ENCODE results near the gene PRAMEF20.
"Not testable (repeated sequence)": the region's sequence is repeated elsewhere in the genome, so short reads cannot be mapped to it uniquely, and the experiment has no call there.

Gene PRAMEF20

GRCh38 chr1:13407811-13408210 lies 2.4 kb upstream of the PRAMEF20 start:
- Histone ChIP-seq H3K27ac (ENCODE audit: low read length) (no peak overlapping the region), H3K4me1 (ENCODE audit: control insufficient read depth, insufficient read depth, low read length) (no peaks in the 10 kb centered on the region), H3K9me3 (ENCODE audit: control insufficient read depth, insufficient read depth, low read length) (no peaks in the 10 kb centered on the region; the same call in 1 of the 2 replicates), H3K27me3 (ENCODE audit: control insufficient read depth, insufficient read depth, low read length) (no peaks in the 10 kb centered on the region), H3K36me3 (ENCODE audit: control insufficient read depth, insufficient read depth, low read length) (no peaks in the 10 kb centered on the region), H3K4me3 (ENCODE audit: low read length) (no peak overlapping the region)
- no CpG with 5 or more reads among the region's 4 CpGs for WGBS (ENCODE audit: insufficient coverage, insufficient read length)
- no peak for DNase-seq (ENCODE audit: low read depth, low spot score)

- H3K4me3 ChIP-seq (ENCODE audit: low read length) = no peak overlapping the region
- no peak overlapping the region for H3K27ac ChIP-seq (ENCODE audit: low read length)
- no peaks in the 10 kb centered on the region for H3K4me1 ChIP-seq (ENCODE audit: control insufficient read depth, insufficient read depth, low read length)
- no peaks in the 10 kb centered on the region for H3K27me3 ChIP-seq (ENCODE audit: control insufficient read depth, insufficient read depth, low read length)
- H3K9me3 ChIP-seq (ENCODE audit: control insufficient read depth, insufficient read depth, low read length) = peaks cover 6% of the 10 kb centered on the region
- no CpG with 5 or more reads among the region's 13 CpGs for WGBS (ENCODE audit: insufficient coverage, insufficient read length)
- no peaks in the 10 kb centered on the region for H3K36me3 ChIP-seq (ENCODE audit: control insufficient read depth, insufficient read depth, low read length)
- DNase-seq (ENCODE audit: low read depth, low spot score) = no peak
Observed at GRCh38 chr1:13430495-13430894, 20.2 kb downstream of the PRAMEF20 start.

- Histone ChIP-seq H3K27ac (ENCODE audit: low read length) (no peak overlapping the region), H3K4me3 (ENCODE audit: low read length) (no peak overlapping the region), H3K36me3 (ENCODE audit: control insufficient read depth, insufficient read depth, low read length) (no peaks in the 10 kb centered on the region), H3K9me3 (ENCODE audit: control insufficient read depth, insufficient read depth, low read length) (peaks cover 9% of the 10 kb centered on the region), H3K27me3 (ENCODE audit: control insufficient read depth, insufficient read depth, low read length) (no peaks in the 10 kb centered on the region), H3K4me1 (ENCODE audit: control insufficient read depth, insufficient read depth, low read length) (no peaks in the 10 kb centered on the region)
- no CpG with 5 or more reads among the region's 3 CpGs for WGBS (ENCODE audit: insufficient coverage, insufficient read length)
- DNase-seq (ENCODE audit: low read depth, low spot score) = no peak
Observed at GRCh38 chr1:13432251-13432650, 22.0 kb downstream of the PRAMEF20 start.

- not testable (repeated sequence) for H3K27ac ChIP-seq (ENCODE audit: low read length); DNase-seq (ENCODE audit: low read depth, low spot score); H3K36me3 ChIP-seq (ENCODE audit: control insufficient read depth, insufficient read depth, low read length); H3K4me1 ChIP-seq (ENCODE audit: control insufficient read depth, insufficient read depth, low read length); H3K27me3 ChIP-seq (ENCODE audit: control insufficient read depth, insufficient read depth, low read length); H3K4me3 ChIP-seq (ENCODE audit: low read length)
- H3K9me3 ChIP-seq (ENCODE audit: control insufficient read depth, insufficient read depth, low read length) = peaks cover 12% of the 10 kb centered on the region
- no CpG with 5 or more reads among the region's 32 CpGs for WGBS (ENCODE audit: insufficient coverage, insufficient read length)
Observed at GRCh38 chr1:13433694-13434358, 23.6 kb downstream of the PRAMEF20 start.

- no peaks in the 10 kb centered on the region for H3K27me3 ChIP-seq (ENCODE audit: control insufficient read depth, insufficient read depth, low read length)
- peaks cover 12% of the 10 kb centered on the region for H3K9me3 ChIP-seq (ENCODE audit: control insufficient read depth, insufficient read depth, low read length)
- WGBS (ENCODE audit: insufficient coverage, insufficient read length) = no CpG with 5 or more reads among the region's 3 CpGs
- DNase-seq (ENCODE audit: low read depth, low spot score) = no peak
- no peaks in the 10 kb centered on the region for H3K36me3 ChIP-seq (ENCODE audit: control insufficient read depth, insufficient read depth, low read length)
- H3K4me1 ChIP-seq (ENCODE audit: control insufficient read depth, insufficient read depth, low read length) = no peaks in the 10 kb centered on the region
- H3K27ac ChIP-seq (ENCODE audit: low read length) = no peak overlapping the region
- no peak overlapping the region for H3K4me3 ChIP-seq (ENCODE audit: low read length)
Observed at GRCh38 chr1:13435458-13435857, 25.2 kb downstream of the PRAMEF20 start.

GRCh38 chr1:13439104-13439783 lies 29.0 kb downstream of the PRAMEF20 start:
- no CpG with 5 or more reads among the region's 49 CpGs for WGBS (ENCODE audit: insufficient coverage, insufficient read length)

GRCh38 chr1:13443335-13443979 lies 33.2 kb downstream of the PRAMEF20 start:
- no peak for DNase-seq (ENCODE audit: low read depth, low spot score)
- no peaks in the 10 kb centered on the region for H3K4me1 ChIP-seq (ENCODE audit: control insufficient read depth, insufficient read depth, low read length)
- H3K27me3 ChIP-seq (ENCODE audit: control insufficient read depth, insufficient read depth, low read length) = no peaks in the 10 kb centered on the region
- no CpG with 5 or more reads among the region's 10 CpGs for WGBS (ENCODE audit: insufficient coverage, insufficient read length)
- no peaks in the 10 kb centered on the region; the same call in 1 of the 2 replicates for H3K9me3 ChIP-seq (ENCODE audit: control insufficient read depth, insufficient read depth, low read length)
- no peak overlapping the region for H3K4me3 ChIP-seq (ENCODE audit: low read length)
- H3K27ac ChIP-seq (ENCODE audit: low read length) = no peak overlapping the region
- H3K36me3 ChIP-seq (ENCODE audit: control insufficient read depth, insufficient read depth, low read length) = no peaks in the 10 kb centered on the region

More at GRCh38 chr1:13439104-13439783, 29.0 kb downstream of the PRAMEF20 start:
- not testable (repeated sequence) for DNase-seq (ENCODE audit: low read depth, low spot score); H3K9me3 ChIP-seq (ENCODE audit: control insufficient read depth, insufficient read depth, low read length); H3K27ac ChIP-seq (ENCODE audit: low read length); H3K4me1 ChIP-seq (ENCODE audit: control insufficient read depth, insufficient read depth, low read length); H3K36me3 ChIP-seq (ENCODE audit: control insufficient read depth, insufficient read depth, low read length); H3K27me3 ChIP-seq (ENCODE audit: control insufficient read depth, insufficient read depth, low read length); H3K4me3 ChIP-seq (ENCODE audit: low read length)

- no peak for DNase-seq (ENCODE audit: low read depth, low spot score)
- WGBS (ENCODE audit: insufficient coverage, insufficient read length) = no CpG with 5 or more reads among the region's 7 CpGs
- H3K9me3 ChIP-seq (ENCODE audit: control insufficient read depth, insufficient read depth, low read length) = no peaks in the 10 kb centered on the region; the same call in 1 of the 2 replicates
- H3K27me3 ChIP-seq (ENCODE audit: control insufficient read depth, insufficient read depth, low read length) = no peaks in the 10 kb centered on the region
- H3K27ac ChIP-seq (ENCODE audit: low read length) = no peak overlapping the region
- H3K4me3 ChIP-seq (ENCODE audit: low read length) = no peak overlapping the region
- no peaks in the 10 kb centered on the region for H3K4me1 ChIP-seq (ENCODE audit: control insufficient read depth, insufficient read depth, low read length)
- H3K36me3 ChIP-seq (ENCODE audit: control insufficient read depth, insufficient read depth, low read length) = no peaks in the 10 kb centered on the region
Observed at GRCh38 chr1:13450204-13450603, 40.0 kb downstream of the PRAMEF20 start.

GRCh38 chr1:13451399-13451965 lies 41.2 kb downstream of the PRAMEF20 start:
- Histone ChIP-seq H3K4me3 (ENCODE audit: low read length) (no peak overlapping the region), H3K9me3 (ENCODE audit: control insufficient read depth, insufficient read depth, low read length) (no peaks in the 10 kb centered on the region; the same call in 1 of the 2 replicates), H3K27ac (ENCODE audit: low read length) (no peak overlapping the region), H3K4me1 (ENCODE audit: control insufficient read depth, insufficient read depth, low read length) (no peaks in the 10 kb centered on the region), H3K36me3 (ENCODE audit: control insufficient read depth, insufficient read depth, low read length) (no peaks in the 10 kb centered on the region), H3K27me3 (ENCODE audit: control insufficient read depth, insufficient read depth, low read length) (no peaks in the 10 kb centered on the region)
- no peak for DNase-seq (ENCODE audit: low read depth, low spot score)
- no CpG with 5 or more reads among the region's 6 CpGs for WGBS (ENCODE audit: insufficient coverage, insufficient read length)

GRCh38 chr1:13456904-13457532 lies 46.8 kb downstream of the PRAMEF20 start:
- no peak overlapping the region for H3K4me3 ChIP-seq (ENCODE audit: low read length)
- WGBS (ENCODE audit: insufficient coverage, insufficient read length) = no CpG with 5 or more reads among the region's 15 CpGs
- H3K36me3 ChIP-seq (ENCODE audit: control insufficient read depth, insufficient read depth, low read length) = no peaks in the 10 kb centered on the region
- H3K27me3 ChIP-seq (ENCODE audit: control insufficient read depth, insufficient read depth, low read length) = no peaks in the 10 kb centered on the region
- no peaks in the 10 kb centered on the region; the same call in 1 of the 2 replicates for H3K9me3 ChIP-seq (ENCODE audit: control insufficient read depth, insufficient read depth, low read length)
- no peaks in the 10 kb centered on the region for H3K4me1 ChIP-seq (ENCODE audit: control insufficient read depth, insufficient read depth, low read length)
- DNase-seq (ENCODE audit: low read depth, low spot score) = no peak
- no peak overlapping the region for H3K27ac ChIP-seq (ENCODE audit: low read length)

Data from iPS DF 6.9 (cell line).